Measurements from ENCODE around the gene MRPS23. TPM values are rescaled to one million over a fixed set of nuclear protein-coding genes. Genes with fewer than 3 reads are reported as not detected.

MRPS23 gene
- total and polyA plus RNA-seq, 4 donors: 17.0 to 59.2 (median 47.7) TPM

GRCh38 chr17:57879437-57880085, 29.7 kb upstream of the MRPS23 start:
- Histone ChIP-seq H3K27me3 (ENCODE audit: control insufficient read depth, insufficient read depth, low read length) (no peaks in the 10 kb centered on the region), H3K27ac (ENCODE audit: low read depth, low read length) (peak overlapping the region; percentile 94), H3K9me3 (ENCODE audit: control insufficient read depth, insufficient read depth, low read length) (no peaks in the 10 kb centered on the region), H3K4me1 (ENCODE audit: control insufficient read depth, insufficient read depth, low read length) (peaks cover 60% of the 10 kb centered on the region), H3K36me3 (ENCODE audit: control insufficient read depth, insufficient read depth, low read length) (peaks cover 62% of the 10 kb centered on the region), H3K4me3 (ENCODE audit: low read depth, low read length) (no peak overlapping the region)
- whole genome bisulfite sequencing (ENCODE audit: insufficient coverage): 69% methylated on average over 3 of the region's 12 CpGs
- no peak for DNase-seq (ENCODE audit: low read depth in 4 of 6, low spot score in 6 of 6)

GRCh38 chr17:57877803-57878377, 28.0 kb upstream of the MRPS23 start:
- H3K36me3 ChIP-seq (ENCODE audit: control insufficient read depth, insufficient read depth, low read length): peaks cover 67% of the 10 kb centered on the region
- H3K4me3 ChIP-seq (ENCODE audit: low read depth, low read length): no peak overlapping the region
- DNase-seq (ENCODE audit: low read depth in 4 of 6, low spot score in 6 of 6): no peak
- H3K27ac ChIP-seq (ENCODE audit: low read depth, low read length): no peak overlapping the region
- H3K4me1 ChIP-seq (ENCODE audit: control insufficient read depth, insufficient read depth, low read length): peaks cover 74% of the 10 kb centered on the region
- WGBS (ENCODE audit: insufficient coverage): 94% methylated on average over 5 of the region's 9 CpGs
- H3K27me3 ChIP-seq (ENCODE audit: control insufficient read depth, insufficient read depth, low read length): no peaks in the 10 kb centered on the region
- no peaks in the 10 kb centered on the region for H3K9me3 ChIP-seq (ENCODE audit: control insufficient read depth, insufficient read depth, low read length)

GRCh38 chr17:57876866-57877237, 27.0 kb upstream of the MRPS23 start:
- H3K4me3 ChIP-seq (ENCODE audit: low read depth, low read length): no peak overlapping the region
- no peaks in the 10 kb centered on the region for H3K27me3 ChIP-seq (ENCODE audit: control insufficient read depth, insufficient read depth, low read length)
- no peaks in the 10 kb centered on the region for H3K9me3 ChIP-seq (ENCODE audit: control insufficient read depth, insufficient read depth, low read length)
- H3K27ac ChIP-seq (ENCODE audit: low read depth, low read length): peak overlapping the region; percentile 98
- peaks cover 77% of the 10 kb centered on the region for H3K4me1 ChIP-seq (ENCODE audit: control insufficient read depth, insufficient read depth, low read length)
- WGBS (ENCODE audit: insufficient coverage): 100% methylated on average over 1 of the region's 2 CpGs
- H3K36me3 ChIP-seq (ENCODE audit: control insufficient read depth, insufficient read depth, low read length): peaks cover 77% of the 10 kb centered on the region
- no peak for DNase-seq (ENCODE audit: low read depth in 4 of 6, low spot score in 6 of 6)

GRCh38 chr17:57876023-57876865, 26.4 kb upstream of the MRPS23 start:
- peaks cover 79% of the 10 kb centered on the region for H3K36me3 ChIP-seq (ENCODE audit: control insufficient read depth, insufficient read depth, low read length)
- no peak overlapping the region for H3K4me3 ChIP-seq (ENCODE audit: low read depth, low read length)
- H3K9me3 ChIP-seq (ENCODE audit: control insufficient read depth, insufficient read depth, low read length): no peaks in the 10 kb centered on the region
- H3K27me3 ChIP-seq (ENCODE audit: control insufficient read depth, insufficient read depth, low read length): no peaks in the 10 kb centered on the region
- H3K4me1 ChIP-seq (ENCODE audit: control insufficient read depth, insufficient read depth, low read length): peaks cover 71% of the 10 kb centered on the region
- DNase-seq (ENCODE audit: low read depth in 4 of 6, low spot score in 6 of 6): no peak
- WGBS (ENCODE audit: insufficient coverage): 50% methylated on average over 13 of the region's 15 CpGs
- H3K27ac ChIP-seq (ENCODE audit: low read depth, low read length): peak overlapping the region; percentile 98

- 11% methylated on average over 9 of the region's 10 CpGs for WGBS (ENCODE audit: insufficient coverage)
- H3K36me3 ChIP-seq (ENCODE audit: control insufficient read depth, insufficient read depth, low read length): peaks cover 81% of the 10 kb centered on the region
These were observed 25.6 kb upstream of the MRPS23 start for GRCh38 chr17:57875290-57876022.

GRCh38 chr17:57874434-57875289, 24.8 kb upstream of the MRPS23 start:
- H3K27me3 ChIP-seq (ENCODE audit: control insufficient read depth, insufficient read depth, low read length): no peaks in the 10 kb centered on the region
- peaks cover 59% of the 10 kb centered on the region for H3K4me1 ChIP-seq (ENCODE audit: control insufficient read depth, insufficient read depth, low read length)
- WGBS (ENCODE audit: insufficient coverage): 6% methylated on average over 18 of the region's 33 CpGs
- H3K36me3 ChIP-seq (ENCODE audit: control insufficient read depth, insufficient read depth, low read length): peaks cover 86% of the 10 kb centered on the region
- H3K27ac ChIP-seq (ENCODE audit: low read depth, low read length): peak overlapping the region; percentile 98
- H3K9me3 ChIP-seq (ENCODE audit: control insufficient read depth, insufficient read depth, low read length): no peaks in the 10 kb centered on the region
- peak overlapping the region; percentile 3 for H3K4me3 ChIP-seq (ENCODE audit: low read depth, low read length)
- peak in 4 of 6 donors; percentile 61 to 94 (median 82) for DNase-seq (ENCODE audit: low read depth in 4 of 6, low spot score in 6 of 6)

More at GRCh38 chr17:57875290-57876022, 25.6 kb upstream of the MRPS23 start:
- Histone ChIP-seq H3K27ac (ENCODE audit: low read depth, low read length) (peak overlapping the region; percentile 98), H3K27me3 (ENCODE audit: control insufficient read depth, insufficient read depth, low read length) (no peaks in the 10 kb centered on the region), H3K9me3 (ENCODE audit: control insufficient read depth, insufficient read depth, low read length) (no peaks in the 10 kb centered on the region), H3K4me1 (ENCODE audit: control insufficient read depth, insufficient read depth, low read length) (peaks cover 63% of the 10 kb centered on the region), H3K4me3 (ENCODE audit: low read depth, low read length) (no peak overlapping the region)
- peak in 5 of 6 donors; percentile 57 to 93 (median 74) for DNase-seq (ENCODE audit: low read depth in 4 of 6, low spot score in 6 of 6)

GRCh38 chr17:57874058-57874419, 24.2 kb upstream of the MRPS23 start:
- no peak for DNase-seq (ENCODE audit: low read depth in 4 of 6, low spot score in 6 of 6)
- H3K36me3 ChIP-seq (ENCODE audit: control insufficient read depth, insufficient read depth, low read length): peaks cover 88% of the 10 kb centered on the region
- H3K9me3 ChIP-seq (ENCODE audit: control insufficient read depth, insufficient read depth, low read length): no peaks in the 10 kb centered on the region
- H3K4me1 ChIP-seq (ENCODE audit: control insufficient read depth, insufficient read depth, low read length): peaks cover 63% of the 10 kb centered on the region
- no peaks in the 10 kb centered on the region for H3K27me3 ChIP-seq (ENCODE audit: control insufficient read depth, insufficient read depth, low read length)
- WGBS (ENCODE audit: insufficient coverage): 30% methylated on average over 6 of the region's 7 CpGs
- peak overlapping the region; percentile 3 for H3K4me3 ChIP-seq (ENCODE audit: low read depth, low read length)
- peak overlapping the region; percentile 98 for H3K27ac ChIP-seq (ENCODE audit: low read depth, low read length)

GRCh38 chr17:57873261-57874057, 23.6 kb upstream of the MRPS23 start:
- H3K27ac ChIP-seq (ENCODE audit: low read depth, low read length): peak overlapping the region; percentile 98
- WGBS (ENCODE audit: insufficient coverage): 90% methylated on average over 9 of the region's 16 CpGs
- H3K27me3 ChIP-seq (ENCODE audit: control insufficient read depth, insufficient read depth, low read length): no peaks in the 10 kb centered on the region
- H3K4me1 ChIP-seq (ENCODE audit: control insufficient read depth, insufficient read depth, low read length): peaks cover 69% of the 10 kb centered on the region
- no peaks in the 10 kb centered on the region for H3K9me3 ChIP-seq (ENCODE audit: control insufficient read depth, insufficient read depth, low read length)
- peaks cover 87% of the 10 kb centered on the region for H3K36me3 ChIP-seq (ENCODE audit: control insufficient read depth, insufficient read depth, low read length)
- H3K4me3 ChIP-seq (ENCODE audit: low read depth, low read length): no peak overlapping the region
- no peak for DNase-seq (ENCODE audit: low read depth in 4 of 6, low spot score in 6 of 6)
